SK-N-MC (cell line): Measurements from ENCODE around the gene SLC39A11.

Experiments used
- EZH2 ChIP-seq: fragments of 200-600 bp; sonication (generic); IDR thresholded peaks from one replicate; pipeline ENCODE4 v1.6.1; 2017; ENCODE audit warnings: antibody characterized with exemption
- FOXP2 ChIP-seq: optimal IDR thresholded peaks from 2 replicates; pipeline ENCODE3; 2011; ENCODE audit warnings: mild to moderate bottlenecking, moderate library complexity; ENCODE audit not compliant: insufficient read depth; ENCODE audit errors: extremely low read length, control extremely low read depth
- POLR2AphosphoS5 ChIP-seq: IDR thresholded peaks from 2 replicates; pipeline ENCODE4 v1.6.1; 2012; ENCODE audit warnings: mild to moderate bottlenecking, low read depth, low read length, borderline replicate concordance

GRCh38 chr17:73039282-73039681 is 53.2 kb downstream of the SLC39A11 start:
- no peak for TF ChIP-seq POLR2AphosphoS5
- TF ChIP-seq EZH2 = no peak
- no peak for TF ChIP-seq FOXP2
